HG03108 (cell line): ENCODE results near the gene SLC26A1.
"Not testable (repeated sequence)": the region's sequence is repeated elsewhere in the genome, so short reads cannot be mapped to it uniquely, and the experiment has no call there.

Experiments
- ATAC-seq: cut with Tn5 transposase; IDR thresholded peaks from one replicate; pipeline ENCODE4 v1.9.1; 2021; ENCODE audit warnings: moderate library complexity; ENCODE audit not compliant: unreplicated experiment

SLC26A1 gene

GRCh38 chr4:986428-986878 is 6.8 kb downstream of the SLC26A1 start:
- ATAC-seq = no peak

GRCh38 chr4:985123-985830 is 7.9 kb downstream of the SLC26A1 start:
- ATAC-seq = no peak

- no peak for ATAC-seq
Observed at GRCh38 chr4:984336-985054, 8.7 kb downstream of the SLC26A1 start.

- ATAC-seq = no peak
Observed at GRCh38 chr4:982814-983213, 10.4 kb downstream of the SLC26A1 start.

- ATAC-seq = no peak
Observed at GRCh38 chr4:982291-982690, 10.9 kb downstream of the SLC26A1 start.

- no peak for ATAC-seq
Observed at GRCh38 chr4:978957-979701, 14.1 kb downstream of the SLC26A1 start.

- ATAC-seq = not testable (repeated sequence)
Observed at GRCh38 chr4:976016-976415, 17.2 kb downstream of the SLC26A1 start.

GRCh38 chr4:974668-975067 is 18.5 kb downstream of the SLC26A1 start:
- ATAC-seq = no peak

GRCh38 chr4:973431-974397 is 19.5 kb downstream of the SLC26A1 start, which contains the start of gene DGKQ:
TSS of gene DGKQ (minus strand) at chr4:973569. CDS start at chr4:973482, 87 bp downstream.
- ATAC-seq = peak; percentile 55

- ATAC-seq = peak; percentile 26
Observed at GRCh38 chr4:972651-973424, 20.4 kb downstream of the SLC26A1 start.

- ATAC-seq = no peak
Observed at GRCh38 chr4:971666-972500, 21.3 kb downstream of the SLC26A1 start.

- no peak for ATAC-seq
Observed at GRCh38 chr4:970854-971520, 22.2 kb downstream of the SLC26A1 start.

- no peak for ATAC-seq
Observed at GRCh38 chr4:970046-970745, 23.0 kb downstream of the SLC26A1 start.

- ATAC-seq = no peak
Observed at GRCh38 chr4:968621-969394, 24.4 kb downstream of the SLC26A1 start.

- ATAC-seq = no peak
Observed at GRCh38 chr4:968221-968620, 25.0 kb downstream of the SLC26A1 start.

GRCh38 chr4:967113-968104 is 25.8 kb downstream of the SLC26A1 start:
- no peak for ATAC-seq
